Measurements from ENCODE around the gene METTL17. TPM values are rescaled to one million over a fixed set of nuclear protein-coding genes. Genes with fewer than 3 reads are reported as not detected.
A peak's percentile ranks its signal among the peaks of the same experiment; 100 is the strongest.

The METTL17 gene
- total and polyA plus RNA-seq, 2 of the 13 experiments (the other 11 are each of a cell fraction or from before 2014, with no cell fraction given) = 122 to 199 TPM

- TF ChIP-seq HMGXB3 (CRISPR knock-in tag; IDR thresholded peaks at IDR 0.05; ENCODE audit: borderline replicate concordance) (no peak), SSRP1 (CRISPR knock-in tag; IDR thresholded peaks at IDR 0.05) (no peak), SETDB1 (CRISPR knock-in tag; IDR thresholded peaks at IDR 0.05; ENCODE audit: borderline replicate concordance) (no peak), ZFP37 (CRISPR knock-in tag; IDR thresholded peaks at IDR 0.05; ENCODE audit: borderline replicate concordance) (no peak), ELF4 (CRISPR knock-in tag; IDR thresholded peaks at IDR 0.05; ENCODE audit: borderline replicate concordance) (no peak), ISL2 (CRISPR knock-in tag; IDR thresholded peaks at IDR 0.05) (peak; percentile 79), KLF6 (CRISPR knock-in tag; IDR thresholded peaks at IDR 0.05) (no peak), MIXL1 (CRISPR knock-in tag; IDR thresholded peaks at IDR 0.05) (peak; percentile 30; the same call in 1 of the 2 replicates), FOXA3 (CRISPR knock-in tag; IDR thresholded peaks at IDR 0.05) (peak; percentile 50; the same call in 1 of the 2 replicates), LCORL (IDR thresholded peaks at IDR 0.05) (no peak), LCORL (CRISPR knock-in tag; IDR thresholded peaks at IDR 0.05) (no peak), AGO1 (IDR thresholded peaks at IDR 0.05; ENCODE audit: low read depth, low read length, poor library complexity, severe bottlenecking) (no peak), TBP (CRISPR knock-in tag; IDR thresholded peaks at IDR 0.05) (no peak), ZBTB40 (IDR thresholded peaks at IDR 0.05) (no peak), ZBTB40 (CRISPR knock-in tag; IDR thresholded peaks at IDR 0.05) (peak; percentile 49; the same call in 1 of the 2 replicates)
- TF ChIP-seq, protein P1, sequence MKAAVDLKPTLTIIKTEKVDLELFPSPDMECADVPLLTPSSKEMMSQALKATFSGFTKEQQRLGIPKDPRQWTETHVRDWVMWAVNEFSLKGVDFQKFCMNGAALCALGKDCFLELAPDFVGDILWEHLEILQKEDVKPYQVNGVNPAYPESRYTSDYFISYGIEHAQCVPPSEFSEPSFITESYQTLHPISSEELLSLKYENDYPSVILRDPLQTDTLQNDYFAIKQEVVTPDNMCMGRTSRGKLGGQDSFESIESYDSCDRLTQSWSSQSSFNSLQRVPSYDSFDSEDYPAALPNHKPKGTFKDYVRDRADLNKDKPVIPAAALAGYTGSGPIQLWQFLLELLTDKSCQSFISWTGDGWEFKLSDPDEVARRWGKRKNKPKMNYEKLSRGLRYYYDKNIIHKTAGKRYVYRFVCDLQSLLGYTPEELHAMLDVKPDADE (CRISPR knock-in tag; IDR thresholded peaks at IDR 0.05) = no peak
Observed at GRCh38 chr14:21024585-21025370, 35.0 kb downstream of the METTL17 start, which contains the start of gene NDRG2 (continued).

Data from HepG2 (cell line).